Astrocyte of the spinal cord (primary cell): ENCODE data around the gene INHBE.

Experiments
- DNase-seq: peaks from one replicate; pipeline ENCODE4 v3.0.0; 2011; ENCODE audit warnings: low read depth, low spot score
- H3K4me3 ChIP-seq: 2 replicates; pipeline ENCODE4 v1.5.1; 2011; ENCODE audit warnings: low read depth, mild to moderate bottlenecking, low read length, moderate library complexity
- CTCF ChIP-seq: IDR thresholded peaks from 2 replicates; pipeline ENCODE4 v1.5.1; 2012; ENCODE audit warnings: low read depth, mild to moderate bottlenecking, low read length, inconsistent platforms
- in situ Hi-C: cut with HindIII; loops from 2 replicates; pipeline ENCODE4 v1.10.0; 2017; ENCODE audit warnings: low sequenced_read_pairs

Gene INHBE

GRCh38 chr12:57456145-57456700 is 1.1 kb downstream of the INHBE start:
- peak overlapping the region; percentile 14 for H3K4me3 ChIP-seq
- TF ChIP-seq CTCF: peak; percentile 70
- in situ Hi-C loops: no loop called here
- peak; percentile 41 for DNase-seq

DNA sequence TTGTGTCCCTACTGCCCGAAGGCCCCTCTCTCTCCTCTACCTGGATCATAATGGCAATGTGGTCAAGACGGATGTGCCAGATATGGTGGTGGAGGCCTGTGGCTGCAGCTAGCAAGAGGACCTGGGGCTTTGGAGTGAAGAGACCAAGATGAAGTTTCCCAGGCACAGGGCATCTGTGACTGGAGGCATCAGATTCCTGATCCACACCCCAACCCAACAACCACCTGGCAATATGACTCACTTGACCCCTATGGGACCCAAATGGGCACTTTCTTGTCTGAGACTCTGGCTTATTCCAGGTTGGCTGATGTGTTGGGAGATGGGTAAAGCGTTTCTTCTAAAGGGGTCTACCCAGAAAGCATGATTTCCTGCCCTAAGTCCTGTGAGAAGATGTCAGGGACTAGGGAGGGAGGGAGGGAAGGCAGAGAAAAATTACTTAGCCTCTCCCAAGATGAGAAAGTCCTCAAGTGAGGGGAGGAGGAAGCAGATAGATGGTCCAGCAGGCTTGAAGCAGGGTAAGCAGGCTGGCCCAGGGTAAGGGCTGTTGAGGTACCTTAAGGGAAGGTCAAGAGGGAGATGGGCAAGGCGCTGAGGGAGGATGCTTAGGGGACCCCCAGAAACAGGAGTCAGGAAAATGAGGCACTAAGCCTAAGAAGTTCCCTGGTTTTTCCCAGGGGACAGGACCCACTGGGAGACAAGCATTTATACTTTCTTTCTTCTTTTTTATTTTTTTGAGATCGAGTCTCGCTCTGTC is 1.8 kb downstream of the INHBE start:
- no peak for DNase-seq
- H3K4me3 ChIP-seq: peak overlapping the region; percentile 14
- in situ Hi-C loops: no loop called here
- no peak for TF ChIP-seq CTCF

- no peak for TF ChIP-seq CTCF
- in situ Hi-C loops: no loop called here
- DNase-seq: no peak
- peak overlapping the region; percentile 70 for H3K4me3 ChIP-seq
Measured at GRCh38 chr12:57458665-57459054, 3.6 kb downstream of the INHBE start.

DNA sequence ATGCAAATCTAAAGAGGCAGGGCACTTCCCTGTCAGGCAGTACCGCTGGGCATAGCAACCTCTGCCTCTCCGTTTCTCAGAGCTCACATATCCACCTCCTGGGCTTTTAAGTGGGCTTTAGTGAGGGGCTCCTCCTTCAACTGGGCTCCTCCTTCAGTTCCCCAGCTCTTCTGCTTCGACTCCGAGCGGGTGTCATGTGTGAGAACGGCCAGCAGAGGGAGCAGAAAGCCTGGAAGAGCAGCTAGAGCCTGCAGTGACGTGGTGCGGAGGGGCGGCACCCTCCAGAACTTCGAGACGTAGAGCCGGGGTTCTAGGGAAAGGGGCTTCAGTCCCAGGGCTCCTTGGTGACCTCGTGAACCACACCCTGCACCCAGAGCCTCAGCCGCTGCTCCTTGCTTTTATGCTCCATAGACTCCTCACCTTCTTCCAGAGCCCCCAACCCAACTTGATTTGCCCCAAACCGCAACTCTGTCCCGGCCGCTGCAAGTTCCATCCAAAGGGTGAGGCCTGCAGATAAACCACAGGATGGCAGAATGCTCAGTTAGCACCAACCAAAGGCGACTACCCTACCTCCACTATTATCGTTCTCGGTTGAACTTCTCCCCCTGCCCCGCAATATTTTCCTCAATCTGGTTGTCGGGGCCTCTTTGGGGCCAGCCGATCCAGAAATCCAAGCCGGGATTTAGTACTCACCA is 4.1 kb downstream of the INHBE start:
- peak; percentile 96 for DNase-seq
- in situ Hi-C loops: no loop called here
- H3K4me3 ChIP-seq: peak overlapping the region; percentile 70
- TF ChIP-seq CTCF: peak; percentile 94

GRCh38 chr12:57459750-57460467 is 4.8 kb downstream of the INHBE start, which contains the start of gene GLI1:
GLI1 (plus strand) TSS chr12:57459785; CDS start chr12:57463692, 3,907 bp downstream.
- no peak for TF ChIP-seq CTCF
- in situ Hi-C loops: no loop called here
- DNase-seq: no peak
- peak within 1 kb of the TSS; percentile 70 for H3K4me3 ChIP-seq

GRCh38 chr12:57460468-57460784 is 5.3 kb downstream of the INHBE start:
- in situ Hi-C loops: no loop called here
- peak overlapping the region; percentile 70 for H3K4me3 ChIP-seq
- no peak for DNase-seq
- no peak for TF ChIP-seq CTCF
